ENCODE data around the gene PRSS35.
"Not testable (repeated sequence)": the region's sequence is repeated elsewhere in the genome, so short reads cannot be mapped to it uniquely, and the experiment has no call there.

The PRSS35 gene

GRCh38 chr6:83571663-83572185, 59.4 kb downstream of the PRSS35 start:
- H3K4me2 ChIP-seq (ENCODE audit: insufficient read depth, low read length, poor library complexity, severe bottlenecking); H3K18ac ChIP-seq (ENCODE audit: low read length); H2AK5ac ChIP-seq (ENCODE audit: low read depth, low read length); H2AFZ ChIP-seq (ENCODE audit: low read length); H2BK15ac ChIP-seq (ENCODE audit: low read length); H3K9ac ChIP-seq (ENCODE audit: low read depth, low read length, poor library complexity); H3K14ac ChIP-seq (ENCODE audit: low read length); H2BK120ac ChIP-seq (ENCODE audit: low read depth, low read length); H3K27me3 ChIP-seq (ENCODE audit: control insufficient read depth in 3 of 3, insufficient read depth in 3 of 3, low read depth in 1 of 3, low read length in 3 of 3); H3K4ac ChIP-seq (ENCODE audit: low read length); H3K79me1 ChIP-seq (ENCODE audit: low read depth, low read length); H3K27ac ChIP-seq (replicated peaks; ENCODE audit: low read length); H4K91ac ChIP-seq (ENCODE audit: low read depth, low read length, poor library complexity); H3K9me3 ChIP-seq (replicated peaks in 1 of 2; ENCODE audit: control insufficient read depth in 2 of 2, insufficient read depth in 1 of 2, low read depth in 1 of 2, low read length in 2 of 2); H3K23ac ChIP-seq (ENCODE audit: low read depth, low read length, poor library complexity); H3K36me3 ChIP-seq (replicated peaks in 1 of 2; ENCODE audit: control insufficient read depth in 2 of 2, insufficient read depth in 2 of 2, low read length in 2 of 2); H3K4me1 ChIP-seq (ENCODE audit: control insufficient read depth in 2 of 2, insufficient read depth in 1 of 2, low read depth in 1 of 2, low read length in 2 of 2); H2BK5ac ChIP-seq (ENCODE audit: low read length); H4K8ac ChIP-seq (ENCODE audit: low read depth, low read length); H3K4me3 ChIP-seq (ENCODE audit: low read length in 2 of 2); H2BK12ac ChIP-seq (ENCODE audit: low read length); DNase-seq (ENCODE audit: low spot score): not testable (repeated sequence)
- no CpG with 5 or more reads among the region's 4 CpGs for WGBS, 2 donors (ENCODE audit: extremely low coverage in 2 of 2, insufficient read length in 2 of 2, insufficient replicate concordance in 1 of 2)

GRCh38 chr6:83574783-83575182, 62.4 kb downstream of the PRSS35 start:
- no peak for DNase-seq (ENCODE audit: low spot score)
- no CpG with 5 or more reads among the region's 6 CpGs for WGBS, 2 donors (ENCODE audit: extremely low coverage in 2 of 2, insufficient read length in 2 of 2, insufficient replicate concordance in 1 of 2)
- Histone ChIP-seq H3K14ac (ENCODE audit: low read length) (no peak overlapping the region), H2BK15ac (ENCODE audit: low read length) (no peak overlapping the region), H3K4me2 (ENCODE audit: insufficient read depth, low read length, poor library complexity, severe bottlenecking) (no peak overlapping the region), H2BK12ac (ENCODE audit: low read length) (no peak overlapping the region), H3K18ac (ENCODE audit: low read length) (no peak overlapping the region), H3K23ac (ENCODE audit: low read depth, low read length, poor library complexity) (no peak overlapping the region), H3K9me3 (replicated peaks in 1 of 2; ENCODE audit: control insufficient read depth in 2 of 2, insufficient read depth in 1 of 2, low read depth in 1 of 2, low read length in 2 of 2) (no peaks in the 10 kb centered on the region), H2AFZ (ENCODE audit: low read length) (no peak overlapping the region), H3K4me1 (ENCODE audit: control insufficient read depth in 2 of 2, insufficient read depth in 1 of 2, low read depth in 1 of 2, low read length in 2 of 2) (no peaks in the 10 kb centered on the region), H2BK5ac (ENCODE audit: low read length) (no peak overlapping the region), H3K9ac (ENCODE audit: low read depth, low read length, poor library complexity) (no peak overlapping the region), H2BK120ac (ENCODE audit: low read depth, low read length) (no peak overlapping the region), H4K8ac (ENCODE audit: low read depth, low read length) (no peak overlapping the region), H3K27me3 (ENCODE audit: control insufficient read depth in 3 of 3, insufficient read depth in 3 of 3, low read depth in 1 of 3, low read length in 3 of 3) (no peaks in the 10 kb centered on the region), H4K91ac (ENCODE audit: low read depth, low read length, poor library complexity) (no peak overlapping the region), H3K27ac (replicated peaks; ENCODE audit: low read length) (no peak overlapping the region), H3K4me3 (ENCODE audit: low read length in 2 of 2) (no peak overlapping the region), H3K4ac (ENCODE audit: low read length) (no peak overlapping the region), H3K79me1 (ENCODE audit: low read depth, low read length) (no peaks in the 10 kb centered on the region), H2AK5ac (ENCODE audit: low read depth, low read length) (no peak overlapping the region), H3K36me3 (replicated peaks in 1 of 2; ENCODE audit: control insufficient read depth in 2 of 2, insufficient read depth in 2 of 2, low read length in 2 of 2) (no peaks in the 10 kb centered on the region)

All from neuronal stem cell (in vitro differentiated cells).